ENCODE data around the gene ICAM4. TPM values are rescaled to one million over a fixed set of nuclear protein-coding genes. Genes with fewer than 3 reads are reported as not detected.

The ICAM4 gene
- total and polyA plus RNA-seq, 2 of the 13 experiments (the other 11 are each of a cell fraction or from before 2014, with no cell fraction given), result 2.9 to 4.0 TPM

DNA sequence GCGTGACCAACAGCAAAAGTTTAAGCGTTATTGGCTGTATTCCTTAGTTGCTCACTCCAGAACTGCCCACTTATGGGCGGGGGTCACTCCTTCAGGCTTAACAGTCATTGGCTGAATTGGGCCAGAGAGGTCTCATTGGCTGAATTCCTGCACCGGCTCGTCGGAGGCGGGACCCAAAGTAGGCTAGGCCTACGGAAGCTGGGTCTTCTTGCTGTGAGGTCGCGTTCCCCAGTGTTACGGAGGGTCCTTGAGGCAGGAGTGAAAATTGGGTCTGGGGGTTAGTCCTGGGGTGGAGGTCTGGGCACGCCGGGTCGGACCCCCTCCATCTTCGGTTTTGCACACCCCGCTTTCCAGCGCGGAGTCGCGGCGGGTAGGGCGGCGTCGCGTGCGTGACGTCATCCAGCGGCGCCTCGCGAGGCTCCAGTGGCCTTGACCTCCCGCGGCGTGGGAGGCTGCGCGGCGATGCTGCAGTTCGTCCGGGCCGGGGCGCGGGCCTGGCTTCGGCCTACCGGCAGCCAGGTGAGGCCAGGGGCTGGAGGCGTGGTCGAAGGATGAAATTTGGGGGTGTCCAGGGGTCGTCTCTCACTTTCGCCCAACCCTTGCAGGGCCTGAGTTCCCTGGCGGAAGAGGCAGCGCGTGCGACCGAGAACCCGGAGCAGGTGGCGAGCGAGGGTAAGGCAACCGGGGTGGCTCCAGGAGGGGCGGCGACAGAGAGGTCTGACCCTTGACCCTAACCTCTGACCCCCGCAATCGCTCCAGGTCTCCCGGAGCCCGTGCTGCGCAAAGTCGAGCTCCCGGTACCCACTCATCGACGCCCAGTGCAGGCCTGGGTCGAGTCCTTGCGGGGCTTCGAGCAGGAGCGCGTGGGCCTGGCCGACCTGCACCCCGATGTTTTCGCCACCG lies 34.7 kb upstream of the ICAM4 start, which contains the start of gene MRPL4 (continued):
- TF ChIP-seq, protein P1, sequence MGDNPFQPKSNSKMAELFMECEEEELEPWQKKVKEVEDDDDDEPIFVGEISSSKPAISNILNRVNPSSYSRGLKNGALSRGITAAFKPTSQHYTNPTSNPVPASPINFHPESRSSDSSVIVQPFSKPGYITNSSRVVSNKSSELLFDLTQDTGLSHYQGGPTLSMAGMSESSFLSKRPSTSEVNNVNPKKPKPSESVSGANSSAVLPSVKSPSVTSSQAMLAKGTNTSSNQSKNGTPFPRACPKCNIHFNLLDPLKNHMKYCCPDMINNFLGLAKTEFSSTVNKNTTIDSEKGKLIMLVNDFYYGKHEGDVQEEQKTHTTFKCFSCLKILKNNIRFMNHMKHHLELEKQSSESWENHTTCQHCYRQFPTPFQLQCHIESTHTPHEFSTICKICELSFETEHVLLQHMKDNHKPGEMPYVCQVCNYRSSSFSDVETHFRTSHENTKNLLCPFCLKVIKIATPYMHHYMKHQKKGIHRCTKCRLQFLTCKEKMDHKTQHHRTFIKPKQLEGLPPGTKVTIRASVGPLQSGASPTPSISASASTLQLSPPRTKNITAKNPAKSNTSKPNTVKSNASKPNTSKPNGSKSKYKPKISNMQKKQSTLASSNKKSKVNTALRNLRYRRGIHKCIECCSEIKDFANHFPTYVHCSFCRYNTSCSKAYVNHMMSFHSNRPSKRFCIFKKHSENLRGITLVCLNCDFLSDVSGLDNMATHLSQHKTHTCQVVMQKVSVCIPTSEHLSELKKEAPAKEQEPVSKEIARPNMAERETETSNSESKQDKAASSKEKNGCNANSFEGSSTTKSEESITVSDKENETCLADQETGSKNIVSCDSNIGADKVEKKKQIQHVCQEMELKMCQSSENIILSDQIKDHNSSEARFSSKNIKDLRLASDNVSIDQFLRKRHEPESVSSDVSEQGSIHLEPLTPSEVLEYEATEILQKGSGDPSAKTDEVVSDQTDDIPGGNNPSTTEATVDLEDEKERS (CRISPR knock-in tag; IDR thresholded peaks at IDR 0.05), result no peak
- TF ChIP-seq RFXAP (CRISPR knock-in tag; IDR thresholded peaks at IDR 0.05; ENCODE audit: borderline replicate concordance) (peak; percentile 90), ZNF598 (CRISPR knock-in tag; IDR thresholded peaks at IDR 0.05; ENCODE audit: borderline replicate concordance) (peak; percentile 85; the same call in 1 of the 2 replicates), ZFP62 (CRISPR knock-in tag; IDR thresholded peaks at IDR 0.05) (no peak), ZNF670 (CRISPR knock-in tag; IDR thresholded peaks at IDR 0.05; ENCODE audit: borderline replicate concordance) (no peak; the same call in 1 of the 2 replicates), CBX1 (IDR thresholded peaks at IDR 0.05; ENCODE audit: low read depth) (peak; percentile 56), EHMT2 (IDR thresholded peaks at IDR 0.05; ENCODE audit: borderline replicate concordance, low read depth, low read length) (no peak), SMAD9 (CRISPR knock-in tag; IDR thresholded peaks at IDR 0.05) (no peak)
- TF ChIP-seq, protein P2, sequence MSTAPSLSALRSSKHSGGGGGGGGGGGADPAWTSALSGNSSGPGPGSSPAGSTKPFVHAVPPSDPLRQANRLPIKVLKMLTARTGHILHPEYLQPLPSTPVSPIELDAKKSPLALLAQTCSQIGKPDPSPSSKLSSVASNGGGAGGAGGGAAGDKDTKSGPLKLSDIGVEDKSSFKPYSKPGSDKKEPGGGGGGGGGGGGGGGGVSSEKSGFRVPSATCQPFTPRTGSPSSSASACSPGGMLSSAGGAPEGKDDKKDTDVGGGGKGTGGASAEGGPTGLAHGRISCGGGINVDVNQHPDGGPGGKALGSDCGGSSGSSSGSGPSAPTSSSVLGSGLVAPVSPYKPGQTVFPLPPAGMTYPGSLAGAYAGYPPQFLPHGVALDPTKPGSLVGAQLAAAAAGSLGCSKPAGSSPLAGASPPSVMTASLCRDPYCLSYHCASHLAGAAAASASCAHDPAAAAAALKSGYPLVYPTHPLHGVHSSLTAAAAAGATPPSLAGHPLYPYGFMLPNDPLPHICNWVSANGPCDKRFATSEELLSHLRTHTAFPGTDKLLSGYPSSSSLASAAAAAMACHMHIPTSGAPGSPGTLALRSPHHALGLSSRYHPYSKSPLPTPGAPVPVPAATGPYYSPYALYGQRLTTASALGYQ (CRISPR knock-in tag; IDR thresholded peaks at IDR 0.05), result no peak; the same call in 1 of the 2 replicates
- TF ChIP-seq, protein P3, sequence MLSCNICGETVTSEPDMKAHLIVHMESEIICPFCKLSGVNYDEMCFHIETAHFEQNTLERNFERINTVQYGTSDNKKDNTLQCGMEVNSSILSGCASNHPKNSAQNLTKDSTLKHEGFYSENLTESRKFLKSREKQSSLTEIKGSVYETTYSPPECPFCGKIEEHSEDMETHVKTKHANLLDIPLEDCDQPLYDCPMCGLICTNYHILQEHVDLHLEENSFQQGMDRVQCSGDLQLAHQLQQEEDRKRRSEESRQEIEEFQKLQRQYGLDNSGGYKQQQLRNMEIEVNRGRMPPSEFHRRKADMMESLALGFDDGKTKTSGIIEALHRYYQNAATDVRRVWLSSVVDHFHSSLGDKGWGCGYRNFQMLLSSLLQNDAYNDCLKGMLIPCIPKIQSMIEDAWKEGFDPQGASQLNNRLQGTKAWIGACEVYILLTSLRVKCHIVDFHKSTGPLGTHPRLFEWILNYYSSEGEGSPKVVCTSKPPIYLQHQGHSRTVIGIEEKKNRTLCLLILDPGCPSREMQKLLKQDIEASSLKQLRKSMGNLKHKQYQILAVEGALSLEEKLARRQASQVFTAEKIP (CRISPR knock-in tag; IDR thresholded peaks at IDR 0.05; ENCODE audit: borderline replicate concordance), result no peak
- TF ChIP-seq, protein P4, sequence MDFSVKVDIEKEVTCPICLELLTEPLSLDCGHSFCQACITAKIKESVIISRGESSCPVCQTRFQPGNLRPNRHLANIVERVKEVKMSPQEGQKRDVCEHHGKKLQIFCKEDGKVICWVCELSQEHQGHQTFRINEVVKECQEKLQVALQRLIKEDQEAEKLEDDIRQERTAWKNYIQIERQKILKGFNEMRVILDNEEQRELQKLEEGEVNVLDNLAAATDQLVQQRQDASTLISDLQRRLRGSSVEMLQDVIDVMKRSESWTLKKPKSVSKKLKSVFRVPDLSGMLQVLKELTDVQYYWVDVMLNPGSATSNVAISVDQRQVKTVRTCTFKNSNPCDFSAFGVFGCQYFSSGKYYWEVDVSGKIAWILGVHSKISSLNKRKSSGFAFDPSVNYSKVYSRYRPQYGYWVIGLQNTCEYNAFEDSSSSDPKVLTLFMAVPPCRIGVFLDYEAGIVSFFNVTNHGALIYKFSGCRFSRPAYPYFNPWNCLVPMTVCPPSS (IDR thresholded peaks at IDR 0.05), result no peak
- TF ChIP-seq, protein P5, sequence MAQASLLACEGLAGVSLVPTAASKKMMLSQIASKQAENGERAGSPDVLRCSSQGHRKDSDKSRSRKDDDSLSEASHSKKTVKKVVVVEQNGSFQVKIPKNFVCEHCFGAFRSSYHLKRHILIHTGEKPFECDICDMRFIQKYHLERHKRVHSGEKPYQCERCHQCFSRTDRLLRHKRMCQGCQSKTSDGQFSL (CRISPR knock-in tag; IDR thresholded peaks at IDR 0.05), result no peak
- TF ChIP-seq, protein P6, sequence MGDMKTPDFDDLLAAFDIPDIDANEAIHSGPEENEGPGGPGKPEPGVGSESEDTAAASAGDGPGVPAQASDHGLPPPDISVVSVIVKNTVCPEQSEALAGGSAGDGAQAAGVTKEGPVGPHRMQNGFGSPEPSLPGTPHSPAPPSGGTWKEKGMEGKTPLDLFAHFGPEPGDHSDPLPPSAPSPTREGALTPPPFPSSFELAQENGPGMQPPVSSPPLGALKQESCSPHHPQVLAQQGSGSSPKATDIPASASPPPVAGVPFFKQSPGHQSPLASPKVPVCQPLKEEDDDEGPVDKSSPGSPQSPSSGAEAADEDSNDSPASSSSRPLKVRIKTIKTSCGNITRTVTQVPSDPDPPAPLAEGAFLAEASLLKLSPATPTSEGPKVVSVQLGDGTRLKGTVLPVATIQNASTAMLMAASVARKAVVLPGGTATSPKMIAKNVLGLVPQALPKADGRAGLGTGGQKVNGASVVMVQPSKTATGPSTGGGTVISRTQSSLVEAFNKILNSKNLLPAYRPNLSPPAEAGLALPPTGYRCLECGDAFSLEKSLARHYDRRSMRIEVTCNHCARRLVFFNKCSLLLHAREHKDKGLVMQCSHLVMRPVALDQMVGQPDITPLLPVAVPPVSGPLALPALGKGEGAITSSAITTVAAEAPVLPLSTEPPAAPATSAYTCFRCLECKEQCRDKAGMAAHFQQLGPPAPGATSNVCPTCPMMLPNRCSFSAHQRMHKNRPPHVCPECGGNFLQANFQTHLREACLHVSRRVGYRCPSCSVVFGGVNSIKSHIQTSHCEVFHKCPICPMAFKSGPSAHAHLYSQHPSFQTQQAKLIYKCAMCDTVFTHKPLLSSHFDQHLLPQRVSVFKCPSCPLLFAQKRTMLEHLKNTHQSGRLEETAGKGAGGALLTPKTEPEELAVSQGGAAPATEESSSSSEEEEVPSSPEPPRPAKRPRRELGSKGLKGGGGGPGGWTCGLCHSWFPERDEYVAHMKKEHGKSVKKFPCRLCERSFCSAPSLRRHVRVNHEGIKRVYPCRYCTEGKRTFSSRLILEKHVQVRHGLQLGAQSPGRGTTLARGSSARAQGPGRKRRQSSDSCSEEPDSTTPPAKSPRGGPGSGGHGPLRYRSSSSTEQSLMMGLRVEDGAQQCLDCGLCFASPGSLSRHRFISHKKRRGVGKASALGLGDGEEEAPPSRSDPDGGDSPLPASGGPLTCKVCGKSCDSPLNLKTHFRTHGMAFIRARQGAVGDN (CRISPR knock-in tag; IDR thresholded peaks at IDR 0.05), result peak; percentile 98
